ENCODE data around the gene LENG9.

DNA sequence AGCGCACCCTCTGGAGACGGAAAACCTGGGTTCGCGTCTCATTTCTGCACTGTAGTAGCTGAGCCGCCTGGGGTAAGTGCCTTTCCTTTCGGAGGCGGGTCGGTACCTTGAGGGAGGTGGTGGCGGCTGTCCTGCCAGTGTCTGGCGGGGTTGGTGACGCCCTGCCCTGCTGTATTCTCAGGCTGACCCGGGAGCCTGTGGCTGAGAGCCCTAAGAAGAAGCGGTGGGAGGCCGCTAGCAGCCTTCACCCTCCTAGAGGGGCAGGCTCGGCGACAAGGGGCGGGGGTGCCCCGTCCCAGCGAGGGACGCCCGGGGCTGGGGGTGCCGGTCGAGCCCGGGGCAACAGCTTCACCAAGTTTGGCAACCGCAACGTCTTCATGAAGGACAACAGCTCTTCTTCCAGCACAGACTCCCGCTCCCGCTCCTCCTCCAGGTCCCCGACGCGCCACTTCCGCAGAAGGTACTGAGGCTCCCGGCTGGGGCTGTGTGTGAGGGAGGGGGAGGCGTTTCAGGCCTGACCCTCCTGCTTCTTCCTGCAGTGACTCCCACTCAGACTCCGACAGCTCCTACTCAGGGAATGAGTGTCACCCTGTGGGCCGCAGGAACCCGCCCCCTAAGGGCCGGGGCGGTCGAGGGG lies 7.7 kb downstream of the LENG9 start:
- TF ChIP-seq, protein P1, sequence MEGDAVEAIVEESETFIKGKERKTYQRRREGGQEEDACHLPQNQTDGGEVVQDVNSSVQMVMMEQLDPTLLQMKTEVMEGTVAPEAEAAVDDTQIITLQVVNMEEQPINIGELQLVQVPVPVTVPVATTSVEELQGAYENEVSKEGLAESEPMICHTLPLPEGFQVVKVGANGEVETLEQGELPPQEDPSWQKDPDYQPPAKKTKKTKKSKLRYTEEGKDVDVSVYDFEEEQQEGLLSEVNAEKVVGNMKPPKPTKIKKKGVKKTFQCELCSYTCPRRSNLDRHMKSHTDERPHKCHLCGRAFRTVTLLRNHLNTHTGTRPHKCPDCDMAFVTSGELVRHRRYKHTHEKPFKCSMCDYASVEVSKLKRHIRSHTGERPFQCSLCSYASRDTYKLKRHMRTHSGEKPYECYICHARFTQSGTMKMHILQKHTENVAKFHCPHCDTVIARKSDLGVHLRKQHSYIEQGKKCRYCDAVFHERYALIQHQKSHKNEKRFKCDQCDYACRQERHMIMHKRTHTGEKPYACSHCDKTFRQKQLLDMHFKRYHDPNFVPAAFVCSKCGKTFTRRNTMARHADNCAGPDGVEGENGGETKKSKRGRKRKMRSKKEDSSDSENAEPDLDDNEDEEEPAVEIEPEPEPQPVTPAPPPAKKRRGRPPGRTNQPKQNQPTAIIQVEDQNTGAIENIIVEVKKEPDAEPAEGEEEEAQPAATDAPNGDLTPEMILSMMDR (IDR thresholded peaks at IDR 0.05): no peak
- TF ChIP-seq POLR2AphosphoS5 (IDR thresholded peaks at IDR 0.05; ENCODE audit: low read depth, low read length): no peak
- TF ChIP-seq, protein P2, sequence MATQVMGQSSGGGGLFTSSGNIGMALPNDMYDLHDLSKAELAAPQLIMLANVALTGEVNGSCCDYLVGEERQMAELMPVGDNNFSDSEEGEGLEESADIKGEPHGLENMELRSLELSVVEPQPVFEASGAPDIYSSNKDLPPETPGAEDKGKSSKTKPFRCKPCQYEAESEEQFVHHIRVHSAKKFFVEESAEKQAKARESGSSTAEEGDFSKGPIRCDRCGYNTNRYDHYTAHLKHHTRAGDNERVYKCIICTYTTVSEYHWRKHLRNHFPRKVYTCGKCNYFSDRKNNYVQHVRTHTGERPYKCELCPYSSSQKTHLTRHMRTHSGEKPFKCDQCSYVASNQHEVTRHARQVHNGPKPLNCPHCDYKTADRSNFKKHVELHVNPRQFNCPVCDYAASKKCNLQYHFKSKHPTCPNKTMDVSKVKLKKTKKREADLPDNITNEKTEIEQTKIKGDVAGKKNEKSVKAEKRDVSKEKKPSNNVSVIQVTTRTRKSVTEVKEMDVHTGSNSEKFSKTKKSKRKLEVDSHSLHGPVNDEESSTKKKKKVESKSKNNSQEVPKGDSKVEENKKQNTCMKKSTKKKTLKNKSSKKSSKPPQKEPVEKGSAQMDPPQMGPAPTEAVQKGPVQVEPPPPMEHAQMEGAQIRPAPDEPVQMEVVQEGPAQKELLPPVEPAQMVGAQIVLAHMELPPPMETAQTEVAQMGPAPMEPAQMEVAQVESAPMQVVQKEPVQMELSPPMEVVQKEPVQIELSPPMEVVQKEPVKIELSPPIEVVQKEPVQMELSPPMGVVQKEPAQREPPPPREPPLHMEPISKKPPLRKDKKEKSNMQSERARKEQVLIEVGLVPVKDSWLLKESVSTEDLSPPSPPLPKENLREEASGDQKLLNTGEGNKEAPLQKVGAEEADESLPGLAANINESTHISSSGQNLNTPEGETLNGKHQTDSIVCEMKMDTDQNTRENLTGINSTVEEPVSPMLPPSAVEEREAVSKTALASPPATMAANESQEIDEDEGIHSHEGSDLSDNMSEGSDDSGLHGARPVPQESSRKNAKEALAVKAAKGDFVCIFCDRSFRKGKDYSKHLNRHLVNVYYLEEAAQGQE (IDR thresholded peaks at IDR 0.05; ENCODE audit: insufficient read depth in 1 of 2, low read depth in 2 of 2, low read length in 1 of 2): no peak
- no peak for TF ChIP-seq TCF7L2 (IDR thresholded peaks at IDR 0.05; ENCODE audit: low read depth, low read length)

Measured in Panc1 (cell line).